HG03442 (cell line): ENCODE data around the gene DNAH5.

ENCODE experiments used
- ATAC-seq: cut with Tn5 transposase; IDR thresholded peaks from one replicate; pipeline ENCODE4 v1.9.1; 2021; ENCODE audit warnings: mild to moderate bottlenecking, moderate library complexity; ENCODE audit not compliant: unreplicated experiment

DNAH5 gene

GRCh38 chr5:13739479-13739878 lies 205.0 kb downstream of the DNAH5 start:
- ATAC-seq, result no peak

- no peak for ATAC-seq
Observed at GRCh38 chr5:13735691-13736090, 208.8 kb downstream of the DNAH5 start.

- ATAC-seq, result no peak
Observed at GRCh38 chr5:13731121-13731628, 213.3 kb downstream of the DNAH5 start.

- ATAC-seq, result no peak
Observed at GRCh38 chr5:13708906-13709305, 235.6 kb downstream of the DNAH5 start.

- ATAC-seq, result no peak
Observed at GRCh38 chr5:13708432-13708831, 236.1 kb downstream of the DNAH5 start.

GRCh38 chr5:13704396-13704795 lies 240.1 kb downstream of the DNAH5 start:
- no peak for ATAC-seq

- ATAC-seq, result no peak
Observed at GRCh38 chr5:13700626-13701025, 243.9 kb downstream of the DNAH5 start.

- no peak for ATAC-seq
Observed at GRCh38 chr5:13698885-13699284, 245.6 kb downstream of the DNAH5 start.

GRCh38 chr5:13695076-13695712 lies 249.3 kb downstream of the DNAH5 start:
- no peak for ATAC-seq

GRCh38 chr5:13692172-13692571 lies 252.3 kb downstream of the DNAH5 start:
- no peak for ATAC-seq

- ATAC-seq, result no peak
Observed at GRCh38 chr5:13676531-13676930, 268.0 kb downstream of the DNAH5 start.

GRCh38 chr5:13674391-13674790 lies 270.1 kb downstream of the DNAH5 start:
- no peak for ATAC-seq

GRCh38 chr5:13673511-13673910 lies 271.0 kb downstream of the DNAH5 start:
- ATAC-seq, result no peak

GRCh38 chr5:13664377-13664776 lies 280.1 kb downstream of the DNAH5 start:
- ATAC-seq, result no peak

- ATAC-seq, result no peak
Observed at GRCh38 chr5:13662626-13663025, 281.9 kb downstream of the DNAH5 start.

GRCh38 chr5:13661272-13661671 lies 283.2 kb downstream of the DNAH5 start:
- ATAC-seq, result no peak

GRCh38 chr5:13660072-13660471 lies 284.4 kb downstream of the DNAH5 start:
- no peak for ATAC-seq

GRCh38 chr5:13659391-13659790 lies 285.1 kb downstream of the DNAH5 start:
- no peak for ATAC-seq

GRCh38 chr5:13658761-13659160 lies 285.7 kb downstream of the DNAH5 start:
- ATAC-seq, result no peak

GRCh38 chr5:13658152-13658551 lies 286.3 kb downstream of the DNAH5 start:
- ATAC-seq, result no peak

- no peak for ATAC-seq
Observed at GRCh38 chr5:13653709-13654108, 290.8 kb downstream of the DNAH5 start.

GRCh38 chr5:13649656-13650055 lies 294.8 kb downstream of the DNAH5 start:
- no peak for ATAC-seq

- no peak for ATAC-seq
Observed at GRCh38 chr5:13648822-13649221, 295.7 kb downstream of the DNAH5 start.
